Measurements from ENCODE around the gene TMEM116. TPM values are rescaled to one million over a fixed set of nuclear protein-coding genes. Genes with fewer than 3 reads are reported as not detected.
"Not testable (repeated sequence)": the region's sequence is repeated elsewhere in the genome, so short reads cannot be mapped to it uniquely, and the experiment has no call there.

The TMEM116 gene
- 10 to 100 TPM; 10.1 to 10.5 TPM for total RNA-seq

- Mint-ChIP-seq H3K27ac (peak within 1 kb of the TSS; percentile 96), H3K4me3 (peak within 1 kb of the TSS; percentile 88), H3K9me3 (peaks cover 12% of the 10 kb centered on the region), H3K36me3 (peaks cover 44% of the 10 kb centered on the region), H3K4me1 (peaks cover 38% of the 10 kb centered on the region), H3K27me3 (no peaks in the 10 kb centered on the region)
- DNase-seq = peak; percentile 99
Observed at GRCh38 chr12:112012775-112013600, at the start of gene TMEM116, which contains the start of gene ERP29. TSS of gene TMEM116 (minus strand) at chr12:112013165. CDS start at chr12:112005270, 7,895 bp downstream. TSS of gene ERP29 (plus strand) at chr12:112013426. CDS start at chr12:112013466, 40 bp downstream.

GRCh38 chr12:112061137-112061536, 48.2 kb upstream of the TMEM116 start:
- DNase-seq = no peak
- Mint-ChIP-seq H3K36me3 (peaks cover 18% of the 10 kb centered on the region), H3K4me3 (no peak overlapping the region), H3K27ac (no peak overlapping the region), H3K4me1 (peaks cover 2% of the 10 kb centered on the region), H3K9me3 (no peaks in the 10 kb centered on the region), H3K27me3 (no peaks in the 10 kb centered on the region)

- Mint-ChIP-seq H3K36me3 (peaks cover 18% of the 10 kb centered on the region), H3K4me1 (peaks cover 8% of the 10 kb centered on the region), H3K27me3 (no peaks in the 10 kb centered on the region), H3K27ac (peak overlapping the region; percentile 1), H3K4me3 (no peak overlapping the region), H3K9me3 (no peaks in the 10 kb centered on the region)
- DNase-seq = no peak
Observed at GRCh38 chr12:112049351-112049750, 36.4 kb upstream of the TMEM116 start.

GRCh38 chr12:112046003-112046402, 33.0 kb upstream of the TMEM116 start:
- Mint-ChIP-seq H3K27me3 (no peaks in the 10 kb centered on the region), H3K27ac (no peak overlapping the region), H3K4me3 (no peak overlapping the region), H3K4me1 (peaks cover under 1% of the 10 kb centered on the region), H3K36me3 (peaks cover 13% of the 10 kb centered on the region), H3K9me3 (no peaks in the 10 kb centered on the region)
- no peak for DNase-seq

- DNase-seq, H3K27me3 Mint-ChIP-seq, H3K27ac Mint-ChIP-seq, H3K9me3 Mint-ChIP-seq, H3K4me1 Mint-ChIP-seq, H3K4me3 Mint-ChIP-seq: not testable (repeated sequence)
- peaks cover 29% of the 10 kb centered on the region for H3K36me3 Mint-ChIP-seq
Observed at GRCh38 chr12:112036614-112037013, 23.6 kb upstream of the TMEM116 start.

GRCh38 chr12:112035219-112035785, 22.3 kb upstream of the TMEM116 start:
- Mint-ChIP-seq H3K27ac (peak overlapping the region; percentile 42), H3K36me3 (peaks cover 34% of the 10 kb centered on the region), H3K9me3 (no peaks in the 10 kb centered on the region), H3K4me1 (peaks cover 2% of the 10 kb centered on the region), H3K4me3 (no peak overlapping the region), H3K27me3 (no peaks in the 10 kb centered on the region)
- no peak for DNase-seq

- Mint-ChIP-seq H3K27ac (no peak overlapping the region), H3K36me3 (peaks cover 26% of the 10 kb centered on the region), H3K4me3 (no peak overlapping the region), H3K27me3 (no peaks in the 10 kb centered on the region), H3K9me3 (no peaks in the 10 kb centered on the region), H3K4me1 (peaks cover 10% of the 10 kb centered on the region)
- no peak for DNase-seq
Observed at GRCh38 chr12:112032292-112032691, 19.3 kb upstream of the TMEM116 start.

- H3K9me3 Mint-ChIP-seq = no peaks in the 10 kb centered on the region
- H3K4me3 Mint-ChIP-seq = no peak overlapping the region
- peaks cover 12% of the 10 kb centered on the region for H3K4me1 Mint-ChIP-seq
- peaks cover 25% of the 10 kb centered on the region for H3K36me3 Mint-ChIP-seq
- H3K27ac Mint-ChIP-seq = peak overlapping the region; percentile 69
- no peaks in the 10 kb centered on the region for H3K27me3 Mint-ChIP-seq
- DNase-seq = no peak
Observed at GRCh38 chr12:112031472-112031871, 18.5 kb upstream of the TMEM116 start.

GRCh38 chr12:112029301-112029700, 16.3 kb upstream of the TMEM116 start:
- H3K4me3 Mint-ChIP-seq = no peak overlapping the region
- H3K27ac Mint-ChIP-seq = no peak overlapping the region
- DNase-seq = no peak
- peaks cover 35% of the 10 kb centered on the region for H3K36me3 Mint-ChIP-seq
- no peaks in the 10 kb centered on the region for H3K27me3 Mint-ChIP-seq
- peaks cover 21% of the 10 kb centered on the region for H3K4me1 Mint-ChIP-seq
- no peaks in the 10 kb centered on the region for H3K9me3 Mint-ChIP-seq

GRCh38 chr12:112025808-112026375, 12.9 kb upstream of the TMEM116 start:
- Mint-ChIP-seq H3K27me3 (no peaks in the 10 kb centered on the region), H3K36me3 (peaks cover 35% of the 10 kb centered on the region), H3K4me3 (no peak overlapping the region), H3K4me1 (peaks cover 36% of the 10 kb centered on the region), H3K27ac (peak overlapping the region; percentile 76), H3K9me3 (no peaks in the 10 kb centered on the region)
- DNase-seq = no peak

- Mint-ChIP-seq H3K9me3 (no peaks in the 10 kb centered on the region), H3K4me3 (no peak overlapping the region), H3K4me1 (peaks cover 50% of the 10 kb centered on the region)
Observed at GRCh38 chr12:112023759-112024396, 10.9 kb upstream of the TMEM116 start.

GRCh38 chr12:112022241-112023016, 9.5 kb upstream of the TMEM116 start:
- Mint-ChIP-seq H3K4me3 (no peak overlapping the region), H3K27ac (peak overlapping the region; percentile 55), H3K4me1 (peaks cover 51% of the 10 kb centered on the region), H3K36me3 (peaks cover 31% of the 10 kb centered on the region), H3K27me3 (no peaks in the 10 kb centered on the region), H3K9me3 (no peaks in the 10 kb centered on the region)
- no peak for DNase-seq

More at GRCh38 chr12:112023759-112024396, 10.9 kb upstream of the TMEM116 start:
- no peaks in the 10 kb centered on the region for H3K27me3 Mint-ChIP-seq
- H3K27ac Mint-ChIP-seq = no peak overlapping the region
- H3K36me3 Mint-ChIP-seq = peaks cover 30% of the 10 kb centered on the region
- DNase-seq = no peak

- H3K4me3 Mint-ChIP-seq = no peak overlapping the region
- H3K4me1 Mint-ChIP-seq = peaks cover 53% of the 10 kb centered on the region
- H3K27me3 Mint-ChIP-seq = no peaks in the 10 kb centered on the region
Observed at GRCh38 chr12:112020947-112021457, 8.0 kb upstream of the TMEM116 start.

GRCh38 chr12:112018571-112019237, 5.7 kb upstream of the TMEM116 start:
- peak overlapping the region; percentile 59 for H3K27ac Mint-ChIP-seq
- peaks cover 7% of the 10 kb centered on the region for H3K9me3 Mint-ChIP-seq
- DNase-seq = no peak
- peaks cover 54% of the 10 kb centered on the region for H3K4me1 Mint-ChIP-seq
- H3K27me3 Mint-ChIP-seq = no peaks in the 10 kb centered on the region
- peaks cover 38% of the 10 kb centered on the region for H3K36me3 Mint-ChIP-seq
- no peak overlapping the region for H3K4me3 Mint-ChIP-seq

More at GRCh38 chr12:112020947-112021457, 8.0 kb upstream of the TMEM116 start:
- peaks cover 3% of the 10 kb centered on the region for H3K9me3 Mint-ChIP-seq
- H3K36me3 Mint-ChIP-seq = peaks cover 32% of the 10 kb centered on the region
- no peak for DNase-seq
- H3K27ac Mint-ChIP-seq = peak overlapping the region; percentile 74
